ENCODE data around the gene CDC7. TPM values are rescaled to one million over a fixed set of nuclear protein-coding genes. Genes with fewer than 3 reads are reported as not detected.

The CDC7 gene
- total RNA-seq, 2 donors from 2014 or later, result 0.52 to 0.90 TPM

GRCh38 chr1:91526496-91526895 is 25.8 kb downstream of the CDC7 start:
- no peaks in the 10 kb centered on the region for H3K27me3 ChIP-seq
- H3K4me1 ChIP-seq, result no peaks in the 10 kb centered on the region
- H3K9me3 ChIP-seq, result no peaks in the 10 kb centered on the region
- no peaks in the 10 kb centered on the region for H3K36me3 ChIP-seq
- DNase-seq (ENCODE audit: low spot score), result no peak
- TF ChIP-seq CTCF (IDR thresholded peaks at IDR 0.05), result no peak
- no peak overlapping the region for H3K4me3 ChIP-seq
- H3K27ac ChIP-seq, result no peak overlapping the region

DNA sequence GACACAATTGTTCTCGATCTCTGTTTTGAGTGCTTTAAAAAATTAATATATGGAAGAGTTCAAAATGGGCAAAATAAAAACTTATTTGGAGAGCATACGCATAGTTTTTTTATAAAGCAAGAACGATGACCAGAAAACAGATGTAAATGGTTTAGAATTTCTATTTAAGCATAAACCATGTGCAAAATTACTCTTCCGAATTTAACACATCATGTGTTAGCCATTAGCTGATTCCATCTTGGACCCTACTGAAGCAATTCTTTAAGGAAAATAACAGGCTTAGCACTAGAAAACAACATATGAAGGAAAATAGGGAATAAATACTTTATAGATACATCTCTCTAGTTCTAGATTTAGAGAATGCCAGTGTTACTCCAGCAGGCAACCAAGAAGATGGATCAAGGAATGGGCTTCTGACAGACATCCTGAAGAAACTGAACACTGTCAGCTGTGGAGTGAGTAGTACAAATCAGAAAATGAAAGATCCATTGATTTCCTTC is 26.7 kb downstream of the CDC7 start:
- Histone ChIP-seq H3K27ac (no peak overlapping the region), H3K27me3 (no peaks in the 10 kb centered on the region)
- DNase-seq (ENCODE audit: low spot score), result no peak

DNA sequence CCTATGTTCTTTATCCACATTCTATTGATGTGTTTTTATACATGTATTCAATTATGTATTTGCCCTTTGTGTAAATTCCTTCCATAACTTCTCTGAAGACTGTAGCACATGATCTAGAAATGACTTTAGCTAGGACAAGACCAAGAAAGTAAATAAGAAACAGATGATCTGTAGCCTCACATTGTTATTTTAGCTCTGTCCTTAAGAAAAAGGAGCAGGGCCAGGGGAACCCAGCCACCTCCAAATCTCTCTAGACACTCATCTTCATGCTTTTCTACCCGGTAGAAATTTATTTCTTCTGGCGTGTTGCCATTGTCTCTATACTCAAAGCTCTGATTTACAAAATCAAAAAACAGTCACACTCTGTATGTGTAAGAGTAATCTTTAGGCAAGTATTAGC is 27.1 kb downstream of the CDC7 start:
- no peak for TF ChIP-seq CTCF (IDR thresholded peaks at IDR 0.05)
- Histone ChIP-seq H3K9me3 (no peaks in the 10 kb centered on the region), H3K27me3 (no peaks in the 10 kb centered on the region), H3K4me3 (no peak overlapping the region), H3K4me1 (no peaks in the 10 kb centered on the region), H3K27ac (no peak overlapping the region), H3K36me3 (no peaks in the 10 kb centered on the region)
- DNase-seq (ENCODE audit: low spot score), result no peak

More for the DNA sequence above, 26.7 kb downstream of the CDC7 start:
- no peak overlapping the region for H3K4me3 ChIP-seq
- H3K4me1 ChIP-seq, result no peaks in the 10 kb centered on the region
- H3K9me3 ChIP-seq, result no peaks in the 10 kb centered on the region
- H3K36me3 ChIP-seq, result no peaks in the 10 kb centered on the region
- no peak for TF ChIP-seq CTCF (IDR thresholded peaks at IDR 0.05)

DNA sequence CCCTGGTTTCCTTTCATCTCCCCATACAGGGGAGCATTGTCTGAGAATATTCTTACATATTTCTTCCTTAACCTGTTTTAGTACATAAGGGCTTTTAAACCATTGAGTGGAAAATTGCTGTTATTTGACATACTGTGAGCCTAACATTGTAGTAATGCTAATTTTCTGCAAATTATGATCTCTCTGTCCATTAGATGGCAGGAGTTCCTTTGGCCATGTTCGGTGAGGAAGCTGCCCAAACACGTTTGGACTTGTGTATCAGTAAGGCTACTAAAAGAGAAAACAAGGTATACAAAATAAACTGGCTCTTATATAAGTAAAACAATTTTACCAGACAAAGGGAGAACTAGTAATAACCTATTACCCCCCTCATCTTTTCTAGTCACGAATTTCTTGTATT is 29.2 kb downstream of the CDC7 start:
- no peaks in the 10 kb centered on the region for H3K9me3 ChIP-seq
- peak in 1 of 2 donors; percentile 42 for TF ChIP-seq CTCF (IDR thresholded peaks at IDR 0.05)
- no peaks in the 10 kb centered on the region for H3K36me3 ChIP-seq
- H3K4me1 ChIP-seq, result no peaks in the 10 kb centered on the region
- H3K27ac ChIP-seq, result no peak overlapping the region
- no peak overlapping the region for H3K4me3 ChIP-seq
- no peak for DNase-seq (ENCODE audit: low spot score)
- no peaks in the 10 kb centered on the region for H3K27me3 ChIP-seq

DNA sequence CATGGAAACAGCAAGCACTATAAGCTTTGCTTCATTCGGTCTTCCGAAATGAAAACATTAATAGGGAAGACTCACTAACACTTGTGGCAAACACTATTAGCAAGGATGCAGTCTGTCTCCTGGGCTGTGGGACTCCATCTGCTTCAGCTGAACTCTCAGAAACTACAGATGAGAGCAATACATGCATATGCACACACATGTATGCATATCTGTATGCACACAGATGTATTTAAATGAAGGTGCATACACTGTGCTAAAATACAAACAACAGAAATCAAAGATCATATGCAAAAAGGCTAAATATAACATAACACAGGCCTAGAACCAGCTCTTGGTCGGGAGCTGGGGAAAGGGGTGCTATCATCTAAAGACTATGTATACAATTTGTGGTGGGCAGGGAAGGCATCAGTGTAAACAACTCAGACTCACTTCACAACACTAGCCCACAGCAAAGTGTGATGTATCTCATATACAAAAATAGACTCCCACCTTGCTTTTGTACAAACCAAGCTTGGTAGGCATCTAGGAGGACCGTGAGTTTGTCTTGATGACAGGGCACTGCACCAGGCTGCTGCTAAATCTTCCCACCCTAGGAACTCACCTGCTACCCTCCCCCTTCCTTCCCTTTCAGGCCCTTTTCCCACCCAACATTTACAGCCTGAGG is 32.8 kb downstream of the CDC7 start:
- no peaks in the 10 kb centered on the region for H3K27me3 ChIP-seq
- no peaks in the 10 kb centered on the region for H3K36me3 ChIP-seq
- no peaks in the 10 kb centered on the region for H3K9me3 ChIP-seq
- no peak for DNase-seq (ENCODE audit: low spot score)
- H3K4me3 ChIP-seq, result no peak overlapping the region
- TF ChIP-seq CTCF (IDR thresholded peaks at IDR 0.05), result no peak
- H3K27ac ChIP-seq, result no peak overlapping the region
- peaks cover 0 to 13% of the 10 kb centered on the region in 2 donors for H3K4me1 ChIP-seq

- DNase-seq (ENCODE audit: low spot score), result no peak
- Histone ChIP-seq H3K27me3 (no peaks in the 10 kb centered on the region), H3K9me3 (no peaks in the 10 kb centered on the region), H3K36me3 (no peaks in the 10 kb centered on the region), H3K4me3 (no peak overlapping the region), H3K27ac (no peak overlapping the region), H3K4me1 (peaks cover 0 to 13% of the 10 kb centered on the region in 2 donors)
- no peak for TF ChIP-seq CTCF (IDR thresholded peaks at IDR 0.05)
Observed at GRCh38 chr1:91535441-91535840, 34.8 kb downstream of the CDC7 start.
